Activated T-helper 1 cell treated with anti-CD3 and anti-CD28 coated beads, Interleukin-12 subunit alpha, Interleukin-12 subunit beta, Interleukin-2, Interleukin-4 antibody, amounts not matched to agents 30 ng/mL and 10 ng/mL and 1 ng/mL, durations not matched to agents 14 hours and 24 hours and 36 hours (primary cell): ENCODE results near the gene LMO2. TPM values are rescaled to one million over a fixed set of nuclear protein-coding genes. Genes with fewer than 3 reads are reported as not detected.
"Not testable (repeated sequence)": the region's sequence is repeated elsewhere in the genome, so short reads cannot be mapped to it uniquely, and the experiment has no call there.

Experiments used
- DNase-seq: peaks from one replicate; pipeline ENCODE4 v3.0.0; 2021; ENCODE audit warnings: low spot score
- H3K27ac Mint-ChIP-seq: one replicate; pipeline ENCODE4 v1.8.0; 2021; ENCODE audit warnings: mild to moderate bottlenecking, mixed read lengths
- H3K27me3 Mint-ChIP-seq: one replicate; pipeline ENCODE4 v1.8.0; 2022; ENCODE audit warnings: mild to moderate bottlenecking, moderate library complexity, mixed read lengths; ENCODE audit not compliant: insufficient read depth
- H3K36me3 Mint-ChIP-seq: one replicate; pipeline ENCODE4 v1.8.0; 2021; ENCODE audit warnings: low read depth, mixed read lengths
- H3K4me1 Mint-ChIP-seq: one replicate; pipeline ENCODE4 v1.8.0; 2021; ENCODE audit warnings: low read depth, mixed read lengths
- H3K4me3 Mint-ChIP-seq: one replicate; pipeline ENCODE4 v1.8.0; 2021; ENCODE audit warnings: mild to moderate bottlenecking, moderate library complexity, mixed read lengths
- H3K9me3 Mint-ChIP-seq: one replicate; pipeline ENCODE4 v1.8.0; 2021; ENCODE audit warnings: mixed read lengths
- intact Hi-C: fragments of 100-400 bp; cut with micrococcal nuclease; formaldehyde crosslinking; loops from one replicate; pipeline ENCODE4 v1.15.1; 2024
- total RNA-seq: library from RNA; stranded (reverse); gene quantifications from 2 replicates; pipeline ENCODE4 v1.2.3, GENCODE V29; 2022

The LMO2 gene
- total RNA-seq, 1 donor from 2014 or later: not detected

DNA sequence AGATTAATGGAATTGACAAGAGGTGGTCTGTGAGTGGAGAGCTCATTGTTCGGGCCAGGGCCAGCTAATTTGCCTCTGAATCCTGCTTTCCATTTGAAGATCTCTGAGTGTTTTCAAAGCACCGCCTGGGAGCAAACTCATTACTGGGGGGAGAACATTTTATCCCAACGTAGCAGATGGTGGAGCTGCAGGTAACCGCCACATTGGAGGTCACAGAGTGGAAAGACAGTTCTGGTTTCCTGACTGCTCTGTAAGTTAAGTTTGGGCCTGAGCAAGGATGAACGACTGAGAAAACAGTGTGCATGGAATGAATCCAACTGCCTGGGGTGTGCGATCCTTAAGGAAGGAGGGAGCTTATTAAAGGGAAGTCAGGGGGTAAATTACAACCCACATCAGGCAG, 30.5 kb downstream of the LMO2 start:
- Mint-ChIP-seq H3K4me1 (no peaks in the 10 kb centered on the region), H3K27me3 (peaks cover 65% of the 10 kb centered on the region), H3K9me3 (no peaks in the 10 kb centered on the region), H3K4me3 (no peak overlapping the region), H3K27ac (no peak overlapping the region), H3K36me3 (no peaks in the 10 kb centered on the region)
- intact Hi-C loops: no loop called here
- no peak for DNase-seq

- Mint-ChIP-seq H3K27ac (no peak overlapping the region), H3K36me3 (no peaks in the 10 kb centered on the region), H3K4me1 (no peaks in the 10 kb centered on the region), H3K4me3 (no peak overlapping the region), H3K27me3 (peaks cover 65% of the 10 kb centered on the region), H3K9me3 (no peaks in the 10 kb centered on the region)
- intact Hi-C loops: no loop called here
- DNase-seq: no peak
These were observed 30.9 kb downstream of the LMO2 start for GRCh38 chr11:33860926-33861325.

DNA sequence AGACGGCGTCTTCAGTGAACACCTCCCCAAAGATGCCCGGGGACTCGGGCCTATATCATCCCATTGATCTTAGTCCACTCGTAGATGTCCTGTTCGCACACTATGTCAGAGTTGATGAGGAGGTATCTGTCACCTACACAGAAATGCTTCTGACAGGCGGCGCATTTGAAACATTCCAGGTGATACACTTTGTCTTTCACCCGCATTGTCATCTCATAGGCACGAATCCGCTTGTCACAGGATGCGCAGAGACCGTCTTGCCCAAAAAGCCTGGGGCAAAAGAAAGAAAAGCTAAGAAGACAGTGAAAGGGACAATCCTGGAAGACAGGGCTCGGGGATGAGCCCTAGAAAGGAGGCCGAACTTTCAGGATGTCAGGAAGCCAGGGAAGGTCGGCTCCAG, 32.6 kb downstream of the LMO2 start:
- no peaks in the 10 kb centered on the region for H3K4me1 Mint-ChIP-seq
- no peak for DNase-seq
- intact Hi-C loops: loop anchor here (5.0 kb wide), 1 partner anchor 608 kb away; no protein-coding TSS in a partner anchor
- H3K4me3 Mint-ChIP-seq: no peak overlapping the region
- H3K36me3 Mint-ChIP-seq: no peaks in the 10 kb centered on the region
- peaks cover 55% of the 10 kb centered on the region for H3K27me3 Mint-ChIP-seq
- no peaks in the 10 kb centered on the region for H3K9me3 Mint-ChIP-seq
- no peak overlapping the region for H3K27ac Mint-ChIP-seq

GRCh38 chr11:33857933-33858371, 33.9 kb downstream of the LMO2 start:
- Mint-ChIP-seq H3K27me3 (peaks cover 46% of the 10 kb centered on the region), H3K36me3 (no peaks in the 10 kb centered on the region), H3K27ac (no peak overlapping the region), H3K4me3 (no peak overlapping the region), H3K4me1 (no peaks in the 10 kb centered on the region), H3K9me3 (no peaks in the 10 kb centered on the region)
- intact Hi-C loops: loop anchor here (1.0 to 5.0 kb wide), 5 partner anchors 113 to 635 kb away; no protein-coding TSS in a partner anchor
- DNase-seq: peak; percentile 44

DNA sequence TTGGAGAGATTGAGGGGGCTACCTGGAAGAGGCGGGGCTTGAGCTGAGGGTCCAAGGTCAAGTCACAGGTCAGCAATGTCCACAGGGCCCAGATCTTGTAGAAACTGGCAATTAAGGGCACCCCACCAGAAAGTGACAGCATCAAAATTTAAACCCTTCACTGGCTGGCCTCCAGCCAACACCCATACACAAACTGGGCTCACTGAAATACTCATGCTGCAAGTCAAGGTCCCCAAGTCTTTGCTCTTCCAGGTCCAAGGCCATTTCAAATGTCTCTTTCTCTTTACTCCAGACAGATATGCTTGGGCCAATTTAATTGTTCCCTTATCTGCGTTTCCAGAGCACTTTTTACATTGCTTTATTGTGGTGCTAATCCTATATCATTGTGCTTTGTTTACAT, 36.4 kb downstream of the LMO2 start:
- H3K27me3 Mint-ChIP-seq: peaks cover 43% of the 10 kb centered on the region
- H3K9me3 Mint-ChIP-seq: no peaks in the 10 kb centered on the region
- no peak for DNase-seq
- no peaks in the 10 kb centered on the region for H3K4me1 Mint-ChIP-seq
- no peak overlapping the region for H3K4me3 Mint-ChIP-seq
- no peaks in the 10 kb centered on the region for H3K36me3 Mint-ChIP-seq
- intact Hi-C loops: loop anchor here (5.0 kb wide), 1 partner anchor 612 kb away; no protein-coding TSS in a partner anchor
- H3K27ac Mint-ChIP-seq: no peak overlapping the region

- DNase-seq: no peak
- no peaks in the 10 kb centered on the region for H3K36me3 Mint-ChIP-seq
- no peak overlapping the region for H3K27ac Mint-ChIP-seq
These were observed 43.0 kb downstream of the LMO2 start for GRCh38 chr11:33848717-33849390.

GRCh38 chr11:33847251-33847650, 44.6 kb downstream of the LMO2 start:
- H3K9me3 Mint-ChIP-seq: no peaks in the 10 kb centered on the region
- H3K4me3 Mint-ChIP-seq: no peak overlapping the region
- H3K27me3 Mint-ChIP-seq: peaks cover 24% of the 10 kb centered on the region
- DNase-seq: no peak
- no peaks in the 10 kb centered on the region for H3K4me1 Mint-ChIP-seq
- no peaks in the 10 kb centered on the region for H3K36me3 Mint-ChIP-seq
- intact Hi-C loops: no loop called here
- H3K27ac Mint-ChIP-seq: no peak overlapping the region

More at GRCh38 chr11:33848717-33849390, 43.0 kb downstream of the LMO2 start:
- intact Hi-C loops: no loop called here
- no peaks in the 10 kb centered on the region for H3K4me1 Mint-ChIP-seq
- no peak overlapping the region for H3K4me3 Mint-ChIP-seq
- no peaks in the 10 kb centered on the region for H3K9me3 Mint-ChIP-seq
- peaks cover 24% of the 10 kb centered on the region for H3K27me3 Mint-ChIP-seq

GRCh38 chr11:33844236-33844635, 47.6 kb downstream of the LMO2 start:
- Mint-ChIP-seq H3K27ac (no peak overlapping the region), H3K36me3 (no peaks in the 10 kb centered on the region), H3K9me3 (no peaks in the 10 kb centered on the region), H3K4me1 (no peaks in the 10 kb centered on the region), H3K4me3 (no peak overlapping the region), H3K27me3 (peaks cover 37% of the 10 kb centered on the region)
- intact Hi-C loops: no loop called here
- no peak for DNase-seq

GRCh38 chr11:33843018-33843417, 48.9 kb downstream of the LMO2 start:
- H3K4me3 Mint-ChIP-seq: no peak overlapping the region
- no peak overlapping the region for H3K27ac Mint-ChIP-seq
- H3K4me1 Mint-ChIP-seq: no peaks in the 10 kb centered on the region
- H3K36me3 Mint-ChIP-seq: no peaks in the 10 kb centered on the region
- intact Hi-C loops: no loop called here
- no peaks in the 10 kb centered on the region for H3K9me3 Mint-ChIP-seq
- no peak for DNase-seq
- peaks cover 40% of the 10 kb centered on the region for H3K27me3 Mint-ChIP-seq

DNA sequence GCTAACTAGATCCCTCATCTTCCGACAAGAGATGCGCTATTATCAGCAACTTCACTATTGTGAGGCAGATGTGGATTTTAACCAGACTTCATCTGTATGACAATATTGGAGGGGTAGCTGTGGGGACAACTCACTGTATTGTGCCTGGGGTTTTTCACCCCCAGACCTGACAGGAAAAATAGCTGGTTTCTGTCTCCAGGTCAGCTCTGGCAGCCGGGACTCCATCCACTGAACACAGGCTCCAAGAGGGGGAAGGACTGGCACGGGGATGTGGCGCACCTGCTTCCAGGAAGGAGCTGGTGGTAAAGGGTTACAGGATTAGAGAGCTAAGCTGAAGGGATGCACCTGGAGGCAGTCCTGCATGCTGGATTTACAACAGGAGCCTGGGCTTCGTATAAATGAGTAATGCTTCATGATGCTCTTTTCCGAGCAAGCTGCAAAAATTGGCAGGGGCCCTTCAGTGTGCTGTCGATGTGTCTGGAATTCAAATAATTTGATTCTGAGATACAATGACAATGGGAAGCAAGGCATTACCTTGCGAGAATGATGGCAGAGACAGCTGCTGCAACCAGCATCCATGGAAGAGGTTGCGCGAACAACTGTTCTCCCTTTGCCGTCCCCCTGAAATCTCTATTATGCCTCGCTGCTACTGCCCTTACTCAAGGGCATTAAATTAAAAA, 49.5 kb downstream of the LMO2 start:
- intact Hi-C loops: no loop called here
- no peak for DNase-seq
- Mint-ChIP-seq H3K36me3 (no peaks in the 10 kb centered on the region), H3K27ac (no peak overlapping the region), H3K27me3 (peaks cover 36% of the 10 kb centered on the region), H3K9me3 (no peaks in the 10 kb centered on the region), H3K4me1 (no peaks in the 10 kb centered on the region), H3K4me3 (no peak overlapping the region)

DNA sequence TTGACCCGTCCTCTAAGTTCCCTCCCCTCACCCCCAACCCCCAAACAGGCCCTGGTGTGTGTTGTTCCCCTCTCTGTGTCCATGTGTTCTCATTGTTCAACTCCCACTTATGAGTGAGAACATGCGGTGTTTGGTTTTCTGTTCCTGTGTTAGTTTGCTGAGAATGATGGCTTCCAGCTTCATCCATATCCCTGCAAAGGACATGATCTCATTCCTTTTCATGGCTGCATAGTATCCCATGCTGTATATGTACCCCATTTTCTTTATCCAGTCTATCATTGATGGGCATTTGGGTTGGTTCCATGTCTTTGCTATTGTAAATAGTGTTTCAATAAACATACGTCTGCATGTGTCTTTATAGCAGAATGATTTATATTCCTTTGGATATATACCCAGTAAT, 53.6 kb downstream of the LMO2 start:
- intact Hi-C loops, H3K9me3 Mint-ChIP-seq, DNase-seq, H3K27ac Mint-ChIP-seq, H3K4me3 Mint-ChIP-seq, H3K4me1 Mint-ChIP-seq, H3K36me3 Mint-ChIP-seq: not testable (repeated sequence)
- H3K27me3 Mint-ChIP-seq: peaks cover 31% of the 10 kb centered on the region

DNA sequence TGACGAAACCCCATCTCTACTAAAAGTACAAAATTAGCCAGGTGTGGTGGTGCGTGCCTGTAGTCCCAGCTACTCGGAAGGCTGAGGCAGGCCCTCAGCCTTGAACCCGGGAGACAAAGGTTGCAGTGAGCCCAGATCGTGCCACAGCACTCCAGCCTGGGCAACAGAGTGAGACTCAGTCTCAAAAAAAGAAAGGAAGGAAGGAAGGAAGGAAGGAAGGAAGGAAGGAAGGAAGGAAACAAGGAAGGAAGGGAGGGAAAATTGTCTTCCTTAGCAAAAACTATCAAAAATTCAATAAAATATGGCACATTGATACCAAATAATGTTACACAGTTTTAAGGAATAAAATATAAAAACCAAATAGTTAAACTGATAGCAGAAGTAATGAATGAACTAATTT, 54.5 kb downstream of the LMO2 start:
- H3K4me3 Mint-ChIP-seq, H3K9me3 Mint-ChIP-seq, DNase-seq, H3K27ac Mint-ChIP-seq, H3K36me3 Mint-ChIP-seq, H3K4me1 Mint-ChIP-seq, intact Hi-C loops: not testable (repeated sequence)
- peaks cover 31% of the 10 kb centered on the region for H3K27me3 Mint-ChIP-seq

DNA sequence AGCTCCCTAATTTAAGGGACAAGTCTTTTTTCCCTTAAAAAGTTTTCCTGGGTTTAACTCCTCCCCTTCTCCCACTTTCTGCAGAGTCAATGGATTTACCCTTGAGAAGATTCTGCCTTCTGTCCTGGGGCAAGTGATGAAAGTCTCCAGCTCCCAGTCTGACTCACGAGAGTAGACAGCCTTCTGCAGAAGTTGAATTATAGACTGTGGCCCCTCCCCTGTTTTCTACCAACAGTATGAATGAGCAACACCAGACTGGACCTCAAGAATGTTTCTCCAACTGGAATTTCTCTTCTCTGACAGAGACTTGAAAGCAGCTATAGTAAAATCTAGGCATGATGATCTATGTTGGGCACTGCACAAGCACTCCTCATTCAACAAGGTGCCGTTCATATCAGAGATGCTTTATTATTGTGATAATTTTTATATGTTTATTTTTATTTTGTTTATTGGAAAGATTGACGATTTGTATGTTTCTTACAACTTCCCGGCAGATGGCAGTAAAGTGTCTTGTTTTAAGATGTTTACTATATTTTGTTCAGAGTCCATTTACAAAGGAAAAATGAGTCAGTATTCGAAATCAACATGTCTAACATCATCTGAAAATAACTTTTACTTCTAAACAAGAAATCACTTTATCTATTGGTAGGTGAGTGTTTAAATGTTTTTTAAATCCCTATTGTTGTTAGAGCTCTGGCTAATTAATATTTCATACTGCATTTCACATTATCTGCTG, 56.6 kb downstream of the LMO2 start:
- no peaks in the 10 kb centered on the region for H3K9me3 Mint-ChIP-seq
- H3K27ac Mint-ChIP-seq: no peak overlapping the region
- no peak for DNase-seq
- H3K27me3 Mint-ChIP-seq: peaks cover 31% of the 10 kb centered on the region
- no peaks in the 10 kb centered on the region for H3K4me1 Mint-ChIP-seq
- intact Hi-C loops: loop anchor here (2.0 kb wide), 1 partner anchor 523 kb away; the partner anchor contains the start of gene ABTB2
- no peak overlapping the region for H3K4me3 Mint-ChIP-seq
- no peaks in the 10 kb centered on the region for H3K36me3 Mint-ChIP-seq
